GM19467 (cell line): ENCODE data around the gene ANKMY1.
"Not testable (repeated sequence)": the region's sequence is repeated elsewhere in the genome, so short reads cannot be mapped to it uniquely, and the experiment has no call there.

ENCODE experiments used
- ATAC-seq: cut with Tn5 transposase; IDR thresholded peaks from one replicate; pipeline ENCODE4 v1.9.1; 2021; ENCODE audit warnings: mild to moderate bottlenecking, moderate library complexity; ENCODE audit not compliant: unreplicated experiment

Gene ANKMY1

GRCh38 chr2:240507060-240507777, 50.6 kb downstream of the ANKMY1 start:
- ATAC-seq: no peak

- ATAC-seq: no peak
Observed at GRCh38 chr2:240506406-240507059, 51.3 kb downstream of the ANKMY1 start.

- no peak for ATAC-seq
Observed at GRCh38 chr2:240505910-240506309, 51.9 kb downstream of the ANKMY1 start.

- no peak for ATAC-seq
Observed at GRCh38 chr2:240503848-240504247, 53.9 kb downstream of the ANKMY1 start.

GRCh38 chr2:240503375-240503774, 54.4 kb downstream of the ANKMY1 start:
- ATAC-seq: no peak

- no peak for ATAC-seq
Observed at GRCh38 chr2:240502430-240503121, 55.2 kb downstream of the ANKMY1 start.

GRCh38 chr2:240502059-240502429, 55.7 kb downstream of the ANKMY1 start:
- no peak for ATAC-seq

- ATAC-seq: no peak
Observed at GRCh38 chr2:240501531-240501991, 56.2 kb downstream of the ANKMY1 start.

GRCh38 chr2:240500561-240501423, 57.0 kb downstream of the ANKMY1 start:
- ATAC-seq: no peak

- ATAC-seq: no peak
Observed at GRCh38 chr2:240499309-240500301, 58.2 kb downstream of the ANKMY1 start.

- ATAC-seq: no peak
Observed at GRCh38 chr2:240498958-240499260, 58.9 kb downstream of the ANKMY1 start.

- ATAC-seq: no peak
Observed at GRCh38 chr2:240498171-240498957, 59.4 kb downstream of the ANKMY1 start.

GRCh38 chr2:240497082-240497481, 60.7 kb downstream of the ANKMY1 start:
- not testable (repeated sequence) for ATAC-seq

- ATAC-seq: not testable (repeated sequence)
Observed at GRCh38 chr2:240494942-240495341, 62.8 kb downstream of the ANKMY1 start.

- ATAC-seq: no peak
Observed at GRCh38 chr2:240494194-240494793, 63.5 kb downstream of the ANKMY1 start.

GRCh38 chr2:240491483-240491882, 66.3 kb downstream of the ANKMY1 start:
- ATAC-seq: no peak

GRCh38 chr2:240482141-240482540, 75.6 kb downstream of the ANKMY1 start:
- ATAC-seq: no peak

- no peak for ATAC-seq
Observed at GRCh38 chr2:240481720-240482119, 76.1 kb downstream of the ANKMY1 start.
